ENCODE data around the gene VTI1A. TPM values are rescaled to one million over a fixed set of nuclear protein-coding genes. Genes with fewer than 3 reads are reported as not detected.

Gene VTI1A
- total and polyA plus RNA-seq, 7 donors, result 10.8 to 80.3 (median 36.8) TPM

DNA sequence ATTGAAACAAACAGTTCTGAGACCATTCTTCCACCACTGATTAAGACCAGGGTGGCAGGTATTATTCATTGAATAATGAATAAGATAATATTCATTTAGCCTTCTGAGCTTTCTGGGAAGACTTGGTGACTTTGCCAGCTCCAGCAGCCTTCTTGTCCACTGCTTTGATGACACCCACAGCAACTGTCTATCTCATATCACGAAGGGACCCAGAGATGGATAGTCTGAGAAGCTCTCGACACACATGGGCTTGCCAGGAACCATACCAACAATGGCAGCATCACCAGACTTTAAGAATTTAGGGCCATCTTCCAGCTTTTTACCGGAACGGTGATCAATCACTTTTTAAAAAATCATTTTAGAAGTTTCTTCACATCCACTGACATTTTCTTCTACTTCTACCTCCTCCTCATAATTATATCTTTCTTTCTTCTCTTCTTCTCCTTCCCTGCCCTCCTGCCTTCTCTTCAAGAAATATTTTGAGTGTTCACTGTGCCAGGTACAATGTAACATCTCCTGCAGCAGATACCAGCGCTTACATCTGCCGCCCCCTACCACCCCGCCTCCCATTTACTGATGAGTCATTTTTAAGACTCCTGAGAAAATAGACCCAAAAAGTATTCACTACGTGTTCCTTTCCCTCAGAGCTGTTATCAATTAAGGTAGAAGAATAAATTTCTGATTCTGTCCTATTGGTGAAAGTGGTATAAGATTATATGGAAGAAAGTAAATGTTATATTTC, 101.7 kb downstream of the VTI1A start:
- WGBS, 2 donors, result 96 to 97% methylated on average over 8 of the region's 8 CpGs
- no peaks in the 10 kb centered on the region for H3K4me1 ChIP-seq
- no peaks in the 10 kb centered on the region for H3K9me3 ChIP-seq
- H3K4me3 ChIP-seq, result no peak overlapping the region
- intact Hi-C loops (cut with DNase I), result no loop called here
- DNase-seq, result no peak
- H3K27ac ChIP-seq, result no peak overlapping the region
- no peaks in the 10 kb centered on the region for H3K36me3 ChIP-seq
- no peaks in the 10 kb centered on the region for H3K27me3 ChIP-seq
- TF ChIP-seq EP300 (IDR thresholded peaks at IDR 0.05) (no peak), POLR2AphosphoS5 (IDR thresholded peaks at IDR 0.05) (no peak), POLR2A (IDR thresholded peaks at IDR 0.05) (no peak)
- TF ChIP-seq, protein P1, sequence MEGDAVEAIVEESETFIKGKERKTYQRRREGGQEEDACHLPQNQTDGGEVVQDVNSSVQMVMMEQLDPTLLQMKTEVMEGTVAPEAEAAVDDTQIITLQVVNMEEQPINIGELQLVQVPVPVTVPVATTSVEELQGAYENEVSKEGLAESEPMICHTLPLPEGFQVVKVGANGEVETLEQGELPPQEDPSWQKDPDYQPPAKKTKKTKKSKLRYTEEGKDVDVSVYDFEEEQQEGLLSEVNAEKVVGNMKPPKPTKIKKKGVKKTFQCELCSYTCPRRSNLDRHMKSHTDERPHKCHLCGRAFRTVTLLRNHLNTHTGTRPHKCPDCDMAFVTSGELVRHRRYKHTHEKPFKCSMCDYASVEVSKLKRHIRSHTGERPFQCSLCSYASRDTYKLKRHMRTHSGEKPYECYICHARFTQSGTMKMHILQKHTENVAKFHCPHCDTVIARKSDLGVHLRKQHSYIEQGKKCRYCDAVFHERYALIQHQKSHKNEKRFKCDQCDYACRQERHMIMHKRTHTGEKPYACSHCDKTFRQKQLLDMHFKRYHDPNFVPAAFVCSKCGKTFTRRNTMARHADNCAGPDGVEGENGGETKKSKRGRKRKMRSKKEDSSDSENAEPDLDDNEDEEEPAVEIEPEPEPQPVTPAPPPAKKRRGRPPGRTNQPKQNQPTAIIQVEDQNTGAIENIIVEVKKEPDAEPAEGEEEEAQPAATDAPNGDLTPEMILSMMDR (IDR thresholded peaks at IDR 0.05), result no peak

DNA sequence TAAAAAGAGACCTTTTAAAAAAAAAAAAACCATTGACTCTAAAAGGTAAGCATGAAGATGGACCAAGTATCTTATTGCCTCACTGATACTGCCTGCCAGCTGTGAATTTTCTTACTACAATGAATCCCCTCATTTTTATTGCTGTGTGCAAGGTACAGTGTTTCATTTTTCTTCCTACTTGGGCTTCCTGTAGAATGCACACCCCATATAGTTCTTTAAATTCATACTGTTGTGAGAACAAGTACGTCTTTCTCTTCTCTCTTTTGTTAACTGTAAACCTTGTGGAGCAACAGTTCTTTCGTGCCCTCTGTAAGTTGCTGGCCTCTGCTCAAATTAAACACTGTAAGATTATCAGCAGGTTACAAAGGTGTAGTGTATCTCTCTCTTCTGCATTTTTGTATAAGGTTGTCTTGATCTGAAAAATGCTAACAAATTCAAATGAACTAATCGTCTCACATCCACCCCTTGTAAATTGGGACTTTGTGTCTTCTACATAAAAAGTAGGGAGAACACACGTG, 105.6 kb downstream of the VTI1A start:
- TF ChIP-seq, protein P1 (IDR thresholded peaks at IDR 0.05), result no peak
- no peak for TF ChIP-seq POLR2AphosphoS5 (IDR thresholded peaks at IDR 0.05)
- TF ChIP-seq POLR2A (IDR thresholded peaks at IDR 0.05), result no peak
- no peak for TF ChIP-seq EP300 (IDR thresholded peaks at IDR 0.05)
- intact Hi-C loops (cut with DNase I), result no loop called here
- H3K36me3 ChIP-seq, result no peaks in the 10 kb centered on the region
- 25 to 72% methylated on average over 4 of the region's 4 CpGs for WGBS, 2 donors
- H3K27me3 ChIP-seq, result no peaks in the 10 kb centered on the region
- DNase-seq, result no peak
- no peaks in the 10 kb centered on the region for H3K9me3 ChIP-seq
- H3K4me3 ChIP-seq, result no peak overlapping the region
- no peak overlapping the region for H3K27ac ChIP-seq
- H3K4me1 ChIP-seq, result no peaks in the 10 kb centered on the region

DNA sequence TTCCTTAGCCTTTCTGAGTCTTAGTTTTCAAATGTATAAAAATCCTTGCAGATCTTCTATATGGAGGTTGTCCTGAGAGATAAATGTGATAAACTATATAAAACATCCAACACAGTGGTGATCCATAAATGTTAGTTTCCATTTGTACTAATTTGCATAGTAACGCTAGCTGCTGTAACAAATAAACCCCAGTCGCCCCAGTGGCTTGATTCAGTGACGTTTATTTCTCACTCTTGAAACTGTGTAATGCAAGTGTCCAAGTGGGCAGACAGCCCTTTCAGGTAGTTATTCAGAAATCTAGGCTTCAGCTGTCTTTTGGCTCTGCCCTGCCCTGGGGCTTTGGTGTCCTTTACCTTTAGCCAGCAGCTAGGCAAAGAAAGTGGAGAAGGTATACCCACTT, 106.3 kb downstream of the VTI1A start:
- TF ChIP-seq, protein P1 (IDR thresholded peaks at IDR 0.05), result no peak
- TF ChIP-seq POLR2AphosphoS5 (IDR thresholded peaks at IDR 0.05), result no peak
- H3K4me1 ChIP-seq, result no peaks in the 10 kb centered on the region
- intact Hi-C loops (cut with DNase I), result no loop called here
- DNase-seq, result no peak
- no peaks in the 10 kb centered on the region for H3K9me3 ChIP-seq
- H3K27me3 ChIP-seq, result no peaks in the 10 kb centered on the region
- no peaks in the 10 kb centered on the region for H3K36me3 ChIP-seq
- no peak overlapping the region for H3K27ac ChIP-seq
- 87 to 92% methylated on average over 3 of the region's 3 CpGs for WGBS, 2 donors
- H3K4me3 ChIP-seq, result no peak overlapping the region

DNA sequence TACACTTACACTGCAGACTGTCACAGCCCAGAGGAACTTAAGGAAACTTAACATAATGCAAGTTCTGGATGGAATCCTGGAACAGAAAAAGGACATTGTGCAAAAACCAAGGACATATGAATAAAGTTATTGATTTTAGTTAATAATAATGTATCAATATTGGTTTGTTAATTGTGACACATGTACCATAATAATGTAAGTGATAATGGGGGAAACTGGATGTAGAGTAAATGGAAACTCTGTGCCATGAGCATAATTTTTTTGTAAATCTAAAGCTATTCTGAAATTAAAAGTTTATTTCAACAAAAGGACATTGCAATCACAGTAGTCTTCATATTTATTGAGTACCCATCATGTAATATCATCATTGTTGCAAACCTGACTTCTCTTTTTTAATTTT, 107.2 kb downstream of the VTI1A start:
- H3K36me3 ChIP-seq, result no peaks in the 10 kb centered on the region
- H3K27ac ChIP-seq, result no peak overlapping the region
- H3K9me3 ChIP-seq, result no peaks in the 10 kb centered on the region
- H3K27me3 ChIP-seq, result no peaks in the 10 kb centered on the region
- H3K4me3 ChIP-seq, result no peak overlapping the region
- DNase-seq, result no peak
- intact Hi-C loops (cut with DNase I), result no loop called here
- no peaks in the 10 kb centered on the region for H3K4me1 ChIP-seq
- no peak for TF ChIP-seq POLR2A (IDR thresholded peaks at IDR 0.05)
- no peak for TF ChIP-seq POLR2AphosphoS5 (IDR thresholded peaks at IDR 0.05)

DNA sequence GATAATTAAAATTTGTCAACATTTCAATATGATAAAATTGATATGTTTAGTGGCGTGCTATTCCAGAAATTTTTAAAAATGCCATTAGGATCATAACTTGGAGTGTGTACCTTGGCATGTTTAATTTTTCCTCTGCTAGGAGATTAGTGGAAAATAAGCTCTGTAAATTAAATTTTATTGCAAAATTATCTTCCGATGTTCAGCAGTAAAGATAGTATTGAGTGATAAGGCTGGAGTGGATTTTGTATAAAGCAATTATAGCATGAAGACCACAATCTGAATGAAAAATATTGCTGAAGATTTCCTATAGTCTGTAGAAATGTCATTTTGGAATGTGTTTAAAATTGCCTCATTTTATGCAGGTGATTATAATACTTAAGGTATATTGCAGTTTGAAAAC, 110.2 kb downstream of the VTI1A start:
- Histone ChIP-seq H3K36me3 (no peaks in the 10 kb centered on the region), H3K4me3 (no peak overlapping the region), H3K4me1 (no peaks in the 10 kb centered on the region), H3K9me3 (no peaks in the 10 kb centered on the region), H3K27me3 (no peaks in the 10 kb centered on the region), H3K27ac (no peak overlapping the region)
- TF ChIP-seq POLR2A (IDR thresholded peaks at IDR 0.05) (no peak), EP300 (IDR thresholded peaks at IDR 0.05) (no peak), POLR2AphosphoS5 (IDR thresholded peaks at IDR 0.05) (no peak)
- WGBS, 2 donors, result 23 to 78% methylated on average over 2 of the region's 2 CpGs
- no peak for DNase-seq
- intact Hi-C loops (cut with DNase I), result no loop called here

Data from sigmoid colon (tissue), 7 donors.